H1 (cell line): Measurements from ENCODE around the gene GLCE. TPM values are rescaled to one million over a fixed set of nuclear protein-coding genes. Genes with fewer than 3 reads are reported as not detected.

Source experiments
- KDM4A ChIP-seq: IDR thresholded peaks from one replicate; pipeline ENCODE4 v1.7.1; 2012; ENCODE audit warnings: low read depth, mild to moderate bottlenecking, moderate library complexity, low read length, inconsistent platforms; ENCODE audit not compliant: severe bottlenecking
- ZNF274 ChIP-seq: IDR thresholded peaks from 2 replicates; pipeline ENCODE4 v1.7.0; 2012; ENCODE audit warnings: low read length, borderline replicate concordance; ENCODE audit errors: extremely low read depth
- polyA plus RNA-seq, 7 experiments: library from polyadenylated mRNA; depleted of rRNA in 3 of 7; stranded (reverse) in 5 of 7; unstranded in 2 of 7; fragments of >200 nt in 5 of 7; fragments of 200-250 nt in 2 of 7; gene quantifications; 1 replicate in 5 of 7; 2 replicates in 1 of 7; 4 replicates in 1 of 7; pipeline versions ENCODE4 v1.2.1 to v1.2.3, GENCODE V29; 2011 to 2013; ENCODE audit warnings: missing spikeins in 2 of 7, mixed read lengths in 2 of 7
- total RNA-seq: library from RNA; stranded (reverse); fragmentation: NEBNext Ultra II Directional; extraction: Animal tissue kit (Norgen Biotek cat#: 25700); gene quantifications from 2 replicates; pipeline ENCODE4 v1.2.1, GENCODE V29; 2021
- TF ChIP-seq, protein P1 (sequence below): IDR thresholded peaks from 2 replicates; pipeline ENCODE4 v1.6.1; 2012; ENCODE audit warnings: inconsistent platforms
- TF ChIP-seq, protein P2 (sequence below): fragments of 300-600 bp; sonication (generic); IDR thresholded peaks from 2 replicates; pipeline ENCODE4 v1.7.1; 2012; ENCODE audit warnings: low read length, moderate library complexity, mild to moderate bottlenecking, inconsistent platforms; ENCODE audit not compliant: insufficient replicate concordance

The GLCE gene
- total and polyA plus RNA-seq, 2 of the 8 experiments (the other 6 are each of a cell fraction or from before 2014, with no cell fraction given), result 17.1 to 22.7 TPM

DNA sequence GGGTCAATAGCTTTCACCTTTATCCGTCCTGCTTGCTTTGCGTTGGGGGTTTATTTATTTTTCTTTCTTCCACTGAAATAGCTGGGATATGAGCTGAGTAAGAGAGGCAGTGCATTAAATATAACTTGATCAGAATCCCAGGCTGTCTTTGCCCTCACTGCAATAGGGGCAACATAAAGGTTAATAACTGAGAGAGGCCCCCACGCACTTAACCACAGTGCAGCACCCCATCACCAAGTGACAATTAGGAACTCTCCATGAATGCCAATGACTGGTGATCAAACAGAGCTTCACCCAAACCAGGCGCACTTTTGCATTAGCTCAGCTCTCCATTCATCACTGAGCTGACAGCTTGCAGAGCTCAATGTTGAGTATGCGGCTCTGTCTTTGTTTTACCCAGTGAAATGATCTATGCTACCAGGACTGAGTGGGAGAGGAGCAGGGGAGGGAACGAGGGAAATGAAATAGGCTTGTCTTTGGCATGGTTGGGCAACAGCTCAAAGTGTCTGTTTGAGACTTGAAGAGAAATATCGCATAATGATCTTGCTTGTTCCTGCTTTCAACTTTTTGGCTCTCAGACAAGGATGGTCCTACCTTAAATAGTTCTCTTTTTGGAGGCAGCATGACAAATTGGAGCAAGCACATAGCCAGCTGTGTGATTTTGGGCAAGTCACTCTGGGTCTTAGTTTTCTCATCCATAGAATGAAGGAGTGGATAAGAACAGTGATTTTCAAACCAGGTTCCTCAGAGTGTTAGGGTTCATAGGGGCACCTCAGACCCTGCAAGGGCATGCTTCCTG is 14.5 kb upstream of the GLCE start (continued):
- TF ChIP-seq KDM4A, result no peak
- TF ChIP-seq, protein P1, sequence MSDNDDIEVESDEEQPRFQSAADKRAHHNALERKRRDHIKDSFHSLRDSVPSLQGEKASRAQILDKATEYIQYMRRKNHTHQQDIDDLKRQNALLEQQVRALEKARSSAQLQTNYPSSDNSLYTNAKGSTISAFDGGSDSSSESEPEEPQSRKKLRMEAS, result no peak
- TF ChIP-seq, protein P2, sequence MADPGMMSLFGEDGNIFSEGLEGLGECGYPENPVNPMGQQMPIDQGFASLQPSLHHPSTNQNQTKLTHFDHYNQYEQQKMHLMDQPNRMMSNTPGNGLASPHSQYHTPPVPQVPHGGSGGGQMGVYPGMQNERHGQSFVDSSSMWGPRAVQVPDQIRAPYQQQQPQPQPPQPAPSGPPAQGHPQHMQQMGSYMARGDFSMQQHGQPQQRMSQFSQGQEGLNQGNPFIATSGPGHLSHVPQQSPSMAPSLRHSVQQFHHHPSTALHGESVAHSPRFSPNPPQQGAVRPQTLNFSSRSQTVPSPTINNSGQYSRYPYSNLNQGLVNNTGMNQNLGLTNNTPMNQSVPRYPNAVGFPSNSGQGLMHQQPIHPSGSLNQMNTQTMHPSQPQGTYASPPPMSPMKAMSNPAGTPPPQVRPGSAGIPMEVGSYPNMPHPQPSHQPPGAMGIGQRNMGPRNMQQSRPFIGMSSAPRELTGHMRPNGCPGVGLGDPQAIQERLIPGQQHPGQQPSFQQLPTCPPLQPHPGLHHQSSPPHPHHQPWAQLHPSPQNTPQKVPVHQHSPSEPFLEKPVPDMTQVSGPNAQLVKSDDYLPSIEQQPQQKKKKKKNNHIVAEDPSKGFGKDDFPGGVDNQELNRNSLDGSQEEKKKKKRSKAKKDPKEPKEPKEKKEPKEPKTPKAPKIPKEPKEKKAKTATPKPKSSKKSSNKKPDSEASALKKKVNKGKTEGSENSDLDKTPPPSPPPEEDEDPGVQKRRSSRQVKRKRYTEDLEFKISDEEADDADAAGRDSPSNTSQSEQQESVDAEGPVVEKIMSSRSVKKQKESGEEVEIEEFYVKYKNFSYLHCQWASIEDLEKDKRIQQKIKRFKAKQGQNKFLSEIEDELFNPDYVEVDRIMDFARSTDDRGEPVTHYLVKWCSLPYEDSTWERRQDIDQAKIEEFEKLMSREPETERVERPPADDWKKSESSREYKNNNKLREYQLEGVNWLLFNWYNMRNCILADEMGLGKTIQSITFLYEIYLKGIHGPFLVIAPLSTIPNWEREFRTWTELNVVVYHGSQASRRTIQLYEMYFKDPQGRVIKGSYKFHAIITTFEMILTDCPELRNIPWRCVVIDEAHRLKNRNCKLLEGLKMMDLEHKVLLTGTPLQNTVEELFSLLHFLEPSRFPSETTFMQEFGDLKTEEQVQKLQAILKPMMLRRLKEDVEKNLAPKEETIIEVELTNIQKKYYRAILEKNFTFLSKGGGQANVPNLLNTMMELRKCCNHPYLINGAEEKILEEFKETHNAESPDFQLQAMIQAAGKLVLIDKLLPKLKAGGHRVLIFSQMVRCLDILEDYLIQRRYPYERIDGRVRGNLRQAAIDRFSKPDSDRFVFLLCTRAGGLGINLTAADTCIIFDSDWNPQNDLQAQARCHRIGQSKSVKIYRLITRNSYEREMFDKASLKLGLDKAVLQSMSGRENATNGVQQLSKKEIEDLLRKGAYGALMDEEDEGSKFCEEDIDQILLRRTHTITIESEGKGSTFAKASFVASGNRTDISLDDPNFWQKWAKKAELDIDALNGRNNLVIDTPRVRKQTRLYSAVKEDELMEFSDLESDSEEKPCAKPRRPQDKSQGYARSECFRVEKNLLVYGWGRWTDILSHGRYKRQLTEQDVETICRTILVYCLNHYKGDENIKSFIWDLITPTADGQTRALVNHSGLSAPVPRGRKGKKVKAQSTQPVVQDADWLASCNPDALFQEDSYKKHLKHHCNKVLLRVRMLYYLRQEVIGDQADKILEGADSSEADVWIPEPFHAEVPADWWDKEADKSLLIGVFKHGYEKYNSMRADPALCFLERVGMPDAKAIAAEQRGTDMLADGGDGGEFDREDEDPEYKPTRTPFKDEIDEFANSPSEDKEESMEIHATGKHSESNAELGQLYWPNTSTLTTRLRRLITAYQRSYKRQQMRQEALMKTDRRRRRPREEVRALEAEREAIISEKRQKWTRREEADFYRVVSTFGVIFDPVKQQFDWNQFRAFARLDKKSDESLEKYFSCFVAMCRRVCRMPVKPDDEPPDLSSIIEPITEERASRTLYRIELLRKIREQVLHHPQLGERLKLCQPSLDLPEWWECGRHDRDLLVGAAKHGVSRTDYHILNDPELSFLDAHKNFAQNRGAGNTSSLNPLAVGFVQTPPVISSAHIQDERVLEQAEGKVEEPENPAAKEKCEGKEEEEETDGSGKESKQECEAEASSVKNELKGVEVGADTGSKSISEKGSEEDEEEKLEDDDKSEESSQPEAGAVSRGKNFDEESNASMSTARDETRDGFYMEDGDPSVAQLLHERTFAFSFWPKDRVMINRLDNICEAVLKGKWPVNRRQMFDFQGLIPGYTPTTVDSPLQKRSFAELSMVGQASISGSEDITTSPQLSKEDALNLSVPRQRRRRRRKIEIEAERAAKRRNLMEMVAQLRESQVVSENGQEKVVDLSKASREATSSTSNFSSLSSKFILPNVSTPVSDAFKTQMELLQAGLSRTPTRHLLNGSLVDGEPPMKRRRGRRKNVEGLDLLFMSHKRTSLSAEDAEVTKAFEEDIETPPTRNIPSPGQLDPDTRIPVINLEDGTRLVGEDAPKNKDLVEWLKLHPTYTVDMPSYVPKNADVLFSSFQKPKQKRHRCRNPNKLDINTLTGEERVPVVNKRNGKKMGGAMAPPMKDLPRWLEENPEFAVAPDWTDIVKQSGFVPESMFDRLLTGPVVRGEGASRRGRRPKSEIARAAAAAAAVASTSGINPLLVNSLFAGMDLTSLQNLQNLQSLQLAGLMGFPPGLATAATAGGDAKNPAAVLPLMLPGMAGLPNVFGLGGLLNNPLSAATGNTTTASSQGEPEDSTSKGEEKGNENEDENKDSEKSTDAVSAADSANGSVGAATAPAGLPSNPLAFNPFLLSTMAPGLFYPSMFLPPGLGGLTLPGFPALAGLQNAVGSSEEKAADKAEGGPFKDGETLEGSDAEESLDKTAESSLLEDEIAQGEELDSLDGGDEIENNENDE, result no peak
- TF ChIP-seq ZNF274, result no peak
